ENCODE results near the gene ELAVL4. TPM values are rescaled to one million over a fixed set of nuclear protein-coding genes. Genes with fewer than 3 reads are reported as not detected.

ELAVL4 gene
- total and polyA plus RNA-seq, 9 of the 15 experiments (the other 6 are each of a cell fraction or from before 2014, with no cell fraction given) = not detected

- CTCF ChIA-PET (ENCODE audit: low intra/inter-chr PET ratio) = no interaction called here
- H3K9me3 ChIP-seq (replicated peaks; ENCODE audit: control insufficient read depth, insufficient read depth, low read depth, low read length) = no peaks in the 10 kb centered on the region
- no peaks in the 10 kb centered on the region for H4K20me1 ChIP-seq (replicated peaks; ENCODE audit: control insufficient read depth, insufficient read depth, low read length)
- POLR2A ChIA-PET = no interaction called here
- no TSS peak for BruUV-seq (replicated peaks)
- H3K4me3 ChIP-seq = no peak overlapping the region
- ATAC-seq (no peak), DNase-seq (ENCODE audit: extremely low read depth in 1 of 4, low spot score in 3 of 4) (no peak), FAIRE-seq (no peak)
- no peaks in the 10 kb centered on the region for H3K36me3 ChIP-seq (ENCODE audit: control insufficient read depth, insufficient read depth, low read length)
- 14% methylated on average over 1 of the region's 1 CpG for WGBS (ENCODE audit: insufficient coverage, low coverage, missing lambda C conversion rate)
- no peaks in the 10 kb centered on the region for H3K4me1 ChIP-seq (replicated peaks in 1 of 2; ENCODE audit: control insufficient read depth in 2 of 2, insufficient read depth in 2 of 2, low read length in 2 of 2)
- no peak overlapping the region for H2AFZ ChIP-seq (ENCODE audit: low read depth, low read length)
- no peak overlapping the region for H3K4me2 ChIP-seq (ENCODE audit: insufficient read depth, low read length)
- TF ChIP-seq ZBTB40 (IDR thresholded peaks at IDR 0.05) (no peak), ZBTB40 (CRISPR knock-in tag; IDR thresholded peaks at IDR 0.05) (no peak), ZNF449 (CRISPR knock-in tag; IDR thresholded peaks at IDR 0.05) (no peak), FOXA1 (IDR thresholded peaks at IDR 0.05; ENCODE audit: borderline replicate concordance) (no peak), ETS2 (tag; IDR thresholded peaks at IDR 0.05; ENCODE audit: borderline replicate concordance, poor library complexity, severe bottlenecking) (no peak), FOXJ3 (CRISPR knock-in tag; IDR thresholded peaks at IDR 0.05) (no peak), MEF2D (tag; conservative IDR thresholded peaks at IDR 0.05; ENCODE audit: low read depth) (no peak), POLR2G (IDR thresholded peaks at IDR 0.05; ENCODE audit: low read depth, low read length) (no peak), ZFP36 (IDR thresholded peaks at IDR 0.05; ENCODE audit: low read depth, low read length, partially characterized antibody) (no peak), ZNF766 (CRISPR knock-in tag; conservative IDR thresholded peaks at IDR 0.05) (no peak), NFE2 (IDR thresholded peaks at IDR 0.05; ENCODE audit: low read depth) (no peak), ZNF3 (CRISPR knock-in tag; IDR thresholded peaks at IDR 0.05) (no peak)
- no peaks in the 10 kb centered on the region for H3K27me3 ChIP-seq (ENCODE audit: control insufficient read depth in 2 of 2, insufficient read depth in 2 of 2, low read length in 2 of 2)
- intact Hi-C loops (cut with micrococcal nuclease) (no loop called here), in situ Hi-C loops (cut with MboI) (no loop called here)
- H3K27ac ChIP-seq (ENCODE audit: extremely low read depth, low read depth, low read length) = no peak overlapping the region
- H3K9ac ChIP-seq (ENCODE audit: insufficient read depth in 1 of 2, low read depth in 2 of 2, low read length in 2 of 2) = no peak overlapping the region
- no peaks in the 10 kb centered on the region for H3K79me2 ChIP-seq (ENCODE audit: control insufficient read depth, insufficient read depth, low read length)
- no peaks in the 10 kb centered on the region for H3K9me1 ChIP-seq (ENCODE audit: control insufficient read depth, insufficient read depth, low read length)
Measured at GRCh38 chr1:50172299-50172698, 63.6 kb downstream of the ELAVL4 start.
